AG08396 (cell line): ENCODE results near the gene TCHH.
A peak's percentile ranks its signal among the peaks of the same experiment; 100 is the strongest.
"Not testable (repeated sequence)": the region's sequence is repeated elsewhere in the genome, so short reads cannot be mapped to it uniquely, and the experiment has no call there.

ENCODE experiments used
- DNase-seq: peaks from one replicate; pipeline ENCODE4 v3.0.0; 2012; ENCODE audit warnings: low spot score, mixed read lengths

TCHH gene

DNA sequence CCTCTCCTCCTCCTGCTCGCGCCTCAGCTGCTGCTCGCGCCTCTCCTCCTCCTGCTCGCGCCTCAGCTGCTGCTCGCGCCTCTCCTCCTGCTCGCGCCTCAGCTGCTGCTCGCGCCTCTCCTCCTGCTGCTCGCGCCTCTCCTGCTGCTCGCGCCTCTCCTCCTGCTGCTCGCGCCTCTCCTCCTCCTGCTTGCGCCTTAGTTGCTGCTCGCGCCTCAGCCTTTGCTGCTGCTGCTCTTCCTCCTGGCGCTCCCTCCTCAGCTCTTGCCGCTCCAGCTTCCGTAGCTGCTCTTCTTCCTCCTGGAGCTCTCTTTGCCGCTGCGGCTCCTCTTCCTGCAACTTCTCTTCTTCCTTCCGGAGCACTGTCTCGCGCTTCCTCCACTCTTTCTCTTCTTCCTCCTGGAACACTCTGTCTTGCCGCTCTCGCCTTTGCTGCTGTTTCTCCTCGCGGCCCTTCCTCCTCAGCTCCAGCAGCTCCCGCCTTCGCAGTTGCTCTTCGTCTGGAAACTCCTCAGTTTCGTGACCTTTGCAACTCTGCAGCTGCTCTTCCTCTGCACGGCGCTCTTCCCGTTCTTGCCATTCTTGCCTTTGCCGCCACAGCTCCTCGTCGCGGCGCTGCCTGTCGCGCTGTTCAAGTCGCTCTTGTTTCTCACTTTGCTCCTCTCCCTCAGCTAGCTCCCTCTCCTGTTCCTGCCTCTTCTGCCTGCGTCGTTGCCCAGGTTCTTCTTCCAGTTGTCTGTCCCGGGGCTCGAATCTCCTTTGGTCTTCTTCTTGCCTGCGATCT lies 3.0 kb downstream of the TCHH start:
- DNase-seq: no peak

DNA sequence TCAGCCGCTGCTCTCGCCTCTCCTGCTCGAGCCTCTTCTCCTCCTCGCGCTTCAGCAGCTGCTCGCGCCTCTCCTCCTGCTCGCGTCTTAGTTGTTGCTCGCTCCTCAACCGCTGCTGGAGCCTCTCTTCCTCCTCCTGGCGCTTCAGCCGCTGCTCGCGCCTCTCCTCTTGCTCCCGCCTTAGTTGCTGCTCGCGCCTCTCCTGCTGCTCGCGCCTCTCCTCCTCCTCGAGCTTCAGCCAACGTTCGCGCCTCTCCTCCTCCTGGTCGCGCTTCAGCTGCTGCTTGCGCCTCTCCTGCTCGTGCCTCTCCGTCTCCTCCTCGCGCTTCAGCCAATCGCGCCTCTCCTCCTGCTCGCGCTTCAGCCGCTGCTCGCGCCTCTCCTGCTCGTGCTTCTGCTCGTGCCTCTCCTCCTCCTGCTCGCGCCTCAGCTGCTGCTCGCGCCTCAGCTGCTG lies 3.7 kb downstream of the TCHH start:
- DNase-seq: no peak

DNA sequence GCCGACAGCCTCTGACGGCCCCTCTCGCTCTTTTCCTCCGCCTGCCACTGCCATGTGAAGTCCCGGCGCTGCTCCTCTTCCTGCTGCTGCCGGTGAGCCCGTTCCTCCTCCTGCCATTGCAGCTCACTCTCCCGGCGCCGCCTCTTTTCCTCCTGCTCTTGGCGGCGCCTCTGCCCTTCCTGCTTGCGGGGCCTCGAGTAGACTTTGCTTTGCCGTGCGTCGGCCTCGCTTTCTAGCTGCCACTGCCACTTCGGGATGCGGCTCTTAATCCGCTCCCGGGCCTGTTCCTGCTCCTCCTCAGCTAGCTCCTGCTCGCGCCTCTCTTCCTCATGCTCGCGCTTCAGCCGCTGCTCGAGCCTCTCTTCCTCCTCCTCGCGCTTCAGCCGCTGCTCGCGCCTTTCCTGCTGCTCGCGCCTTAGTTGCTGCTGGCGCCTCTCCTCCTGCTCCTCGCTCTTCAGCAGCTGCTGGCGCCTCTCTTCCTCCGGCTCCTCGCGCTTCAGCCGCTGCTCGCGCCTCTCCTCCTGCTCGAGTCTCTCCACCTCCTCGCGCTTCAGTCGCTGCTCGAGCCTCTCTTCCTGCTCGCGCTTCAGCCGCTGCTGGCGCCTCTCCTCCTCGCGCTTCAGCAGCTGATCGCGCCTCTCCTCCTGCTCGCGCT lies 4.3 kb downstream of the TCHH start:
- peak; percentile 18 for DNase-seq

GRCh38 chr1:152110365-152110859 lies 4.8 kb downstream of the TCHH start:
- DNase-seq: peak; percentile 25

DNA sequence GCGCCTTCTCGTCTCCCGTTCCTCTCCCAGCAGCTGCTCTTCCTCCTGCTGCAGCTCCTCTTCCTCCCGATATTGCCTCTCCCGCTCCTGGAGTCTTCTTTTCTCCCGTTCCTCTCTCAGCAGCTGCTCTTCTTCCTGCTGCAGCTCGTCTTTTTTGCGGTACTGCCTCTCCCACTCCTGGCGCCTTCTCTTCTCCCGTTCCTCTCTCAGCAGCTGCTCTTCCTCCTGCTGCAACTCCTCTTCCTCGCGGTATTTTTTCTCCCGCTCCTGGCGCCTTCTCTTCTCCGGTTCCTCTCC lies 5.3 kb downstream of the TCHH start:
- no peak for DNase-seq

DNA sequence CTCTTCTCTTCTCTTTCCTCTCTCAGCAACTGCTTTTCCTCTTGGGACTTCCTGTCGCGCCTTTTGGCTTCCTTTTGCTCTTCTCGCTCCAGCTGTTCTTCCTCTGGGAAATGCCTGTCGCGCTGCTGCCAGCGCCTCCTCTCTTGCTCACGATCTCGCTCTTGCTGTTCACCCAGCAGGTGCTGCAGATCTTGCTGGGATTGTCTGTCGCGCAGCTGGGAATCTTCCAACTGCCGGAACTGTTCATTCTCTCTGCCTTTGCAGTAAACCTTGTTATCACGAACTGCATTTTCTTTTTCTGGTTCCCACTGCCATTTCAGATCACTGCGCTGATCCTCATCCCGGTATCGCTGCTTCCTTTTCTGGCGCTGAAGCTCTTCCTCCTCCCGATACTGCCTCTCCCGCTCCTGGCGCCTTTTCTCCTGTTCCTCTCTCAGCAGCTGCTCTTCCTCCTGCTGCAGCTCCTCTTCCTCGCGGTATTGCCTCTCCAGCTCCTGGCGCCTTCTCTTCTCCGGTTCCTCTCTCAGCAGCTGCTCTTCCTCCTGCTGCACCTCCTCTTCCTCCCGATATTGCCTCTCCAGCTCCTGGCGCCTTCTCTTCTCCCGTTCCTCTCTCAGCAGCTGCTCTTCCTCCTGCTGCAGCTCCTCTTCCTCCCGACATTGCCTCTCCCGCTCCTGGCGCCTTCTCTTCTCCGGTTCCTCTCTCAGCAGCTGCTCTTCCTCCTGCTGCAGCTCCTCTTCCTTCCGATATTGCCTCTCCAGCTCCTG lies 5.8 kb downstream of the TCHH start:
- DNase-seq: no peak

GRCh38 chr1:152108882-152109222 lies 6.4 kb downstream of the TCHH start:
- no peak for DNase-seq

GRCh38 chr1:152107984-152108881 lies 7.0 kb downstream of the TCHH start:
- no peak for DNase-seq

- no peak for DNase-seq
Observed at GRCh38 chr1:152107031-152107983, 7.9 kb downstream of the TCHH start.

GRCh38 chr1:152104854-152105253 lies 10.4 kb downstream of the TCHH start:
- DNase-seq: no peak

DNA sequence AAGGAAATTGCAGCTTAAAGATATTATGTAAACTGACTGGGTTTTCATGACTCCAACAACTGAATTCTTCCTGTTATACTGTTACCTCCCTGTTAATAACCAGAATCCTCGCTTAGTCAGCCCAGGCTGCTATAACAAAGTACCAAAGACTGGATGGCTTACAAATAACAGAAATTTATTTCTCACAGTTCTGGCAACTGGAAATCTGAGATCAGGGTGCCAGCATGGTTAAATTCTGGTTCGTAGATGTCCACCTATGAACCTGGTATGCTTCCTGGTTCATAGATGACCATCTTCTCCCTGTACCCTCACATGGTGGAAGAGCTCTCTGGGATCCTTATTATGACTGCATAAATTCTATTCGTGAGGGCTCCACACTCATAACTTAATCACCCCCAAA lies 18.3 kb downstream of the TCHH start:
- no peak for DNase-seq

- DNase-seq: no peak
Observed at GRCh38 chr1:152089014-152089674, 26.1 kb downstream of the TCHH start, which contains the start of gene TCHHL1. TCHHL1 (minus strand) TSS chr1:152089064; CDS start chr1:152088143, 921 bp downstream.

DNA sequence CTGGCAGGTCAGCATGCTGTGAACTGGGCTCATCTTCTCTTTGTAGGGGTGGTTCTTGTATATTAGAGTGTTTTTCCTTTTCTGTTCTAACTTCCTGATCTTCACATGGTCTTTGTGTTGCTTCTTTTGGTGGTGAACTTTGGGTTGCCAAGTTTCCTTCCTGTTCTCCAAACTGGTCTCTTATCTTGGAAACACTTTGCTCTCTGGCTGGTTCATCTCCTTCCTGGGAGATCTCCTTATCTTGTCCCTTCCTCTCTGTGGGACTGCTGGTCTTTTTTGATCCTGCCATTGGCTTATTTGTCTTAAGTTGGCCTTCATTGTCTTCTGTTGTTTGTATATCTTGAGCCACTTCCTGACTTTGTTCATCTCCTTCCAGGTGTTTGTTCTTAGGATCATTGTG lies 28.5 kb downstream of the TCHH start:
- DNase-seq: no peak

- no peak for DNase-seq
Observed at GRCh38 chr1:152084853-152085252, 30.4 kb downstream of the TCHH start.

DNA sequence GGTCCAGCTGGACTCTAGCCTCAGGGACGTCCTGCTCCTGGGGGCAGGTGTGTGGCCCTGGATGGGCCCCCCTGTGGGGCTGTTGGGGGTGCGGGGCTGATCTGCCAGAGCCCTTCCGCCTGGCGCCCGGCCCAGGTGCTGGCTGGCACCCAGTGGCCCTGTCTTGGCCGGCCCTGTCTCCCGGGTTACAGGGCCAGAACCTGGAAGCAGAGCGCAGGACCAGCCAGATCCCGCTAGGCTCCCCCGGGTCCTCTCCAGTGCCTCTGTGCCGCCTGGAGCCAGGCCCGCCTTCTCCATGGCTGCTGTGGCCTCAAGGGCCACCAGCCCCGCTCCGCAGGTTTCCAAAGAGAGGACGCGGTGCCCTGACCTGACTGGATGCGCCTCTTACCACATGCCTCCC lies 34.2 kb downstream of the TCHH start:
- not testable (repeated sequence) for DNase-seq

- not testable (repeated sequence) for DNase-seq
Observed at GRCh38 chr1:152080494-152080893, 34.8 kb downstream of the TCHH start.

GRCh38 chr1:152078831-152079441 lies 36.3 kb downstream of the TCHH start:
- no peak for DNase-seq

DNA sequence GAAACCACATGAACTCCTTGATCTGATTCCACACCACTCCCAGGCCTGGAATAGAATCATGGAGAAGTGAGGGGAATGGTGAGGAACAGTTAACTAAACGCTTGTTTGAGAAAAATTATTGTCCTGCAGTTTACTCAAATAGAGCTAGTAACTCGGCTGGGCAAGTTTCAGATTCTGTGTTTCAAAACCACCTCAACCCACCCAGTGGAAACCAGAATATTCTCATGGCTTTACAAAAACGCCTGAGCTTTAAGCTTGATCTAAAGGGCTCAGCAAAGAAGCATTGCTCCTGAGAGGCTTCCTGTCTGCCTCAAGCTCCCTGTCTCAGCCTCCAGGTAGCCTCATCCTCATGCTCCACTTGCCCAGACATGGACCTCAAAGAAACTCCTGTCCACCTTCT lies 42.9 kb downstream of the TCHH start:
- no peak for DNase-seq

DNA sequence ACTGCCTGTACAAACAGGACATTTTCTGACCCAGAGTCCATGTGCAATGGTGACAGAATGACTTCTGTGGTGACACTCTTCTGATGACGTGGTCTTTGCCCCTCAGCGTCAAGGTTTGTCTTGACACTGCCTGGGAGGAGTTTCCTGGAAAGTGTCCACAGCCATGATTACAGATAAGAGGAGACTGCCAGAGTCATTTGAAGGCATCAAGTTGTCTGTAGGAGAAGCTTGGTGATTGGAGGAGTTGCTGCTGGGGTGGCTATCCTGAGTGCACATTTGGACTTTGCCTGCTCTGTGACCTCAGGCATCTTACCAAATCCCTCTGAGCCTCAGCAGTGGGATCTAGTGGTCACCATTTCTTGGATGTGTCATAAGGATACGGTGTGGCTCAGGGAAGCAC lies 44.1 kb downstream of the TCHH start:
- DNase-seq: no peak

DNA sequence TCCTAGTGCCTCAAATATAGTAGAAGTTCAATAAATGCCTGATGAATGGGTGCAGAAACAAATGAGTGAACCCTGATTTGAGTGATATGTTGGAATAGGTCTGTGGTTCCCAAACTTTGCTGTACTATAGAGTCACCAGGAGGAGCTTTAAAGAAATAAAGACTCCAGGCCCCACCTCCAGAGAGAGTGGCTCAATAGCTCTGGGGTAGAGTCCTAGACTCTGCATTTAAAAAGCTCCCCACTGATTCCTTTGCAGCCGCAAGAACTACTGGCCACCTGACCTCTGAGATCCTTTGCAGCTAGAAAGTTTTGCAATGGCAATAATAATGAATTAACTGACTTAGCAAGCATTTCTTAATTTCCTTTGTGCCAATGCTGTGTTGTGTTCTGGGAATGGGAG lies 47.3 kb downstream of the TCHH start:
- no peak for DNase-seq
